Superior temporal gyrus (tissue), 1 donor: ENCODE results near the gene TMEM175.

Source experiments
- DNase-seq: peaks from one replicate; pipeline ENCODE4 v3.0.0-alpha.2; 2016; ENCODE audit errors: extremely low spot score

The TMEM175 gene

GRCh38 chr4:899556-899906 is 32.7 kb upstream of the TMEM175 start:
- no peak for DNase-seq

GRCh38 chr4:900073-900472 is 32.2 kb upstream of the TMEM175 start:
- no peak for DNase-seq

GRCh38 chr4:900721-901120 is 31.5 kb upstream of the TMEM175 start:
- DNase-seq = no peak

GRCh38 chr4:901192-901910 is 30.9 kb upstream of the TMEM175 start:
- DNase-seq = no peak

- DNase-seq = no peak
Observed at GRCh38 chr4:903066-904046, 28.9 kb upstream of the TMEM175 start.

- no peak for DNase-seq
Observed at GRCh38 chr4:905485-906338, 26.5 kb upstream of the TMEM175 start.

- no peak for DNase-seq
Observed at GRCh38 chr4:906339-907102, 25.7 kb upstream of the TMEM175 start.

GRCh38 chr4:907103-907400 is 25.2 kb upstream of the TMEM175 start:
- no peak for DNase-seq

GRCh38 chr4:907691-908425 is 24.4 kb upstream of the TMEM175 start:
- no peak for DNase-seq

- DNase-seq = no peak
Observed at GRCh38 chr4:909131-909571, 23.1 kb upstream of the TMEM175 start.

- no peak for DNase-seq
Observed at GRCh38 chr4:909821-910220, 22.4 kb upstream of the TMEM175 start.

- no peak for DNase-seq
Observed at GRCh38 chr4:910366-911091, 21.7 kb upstream of the TMEM175 start.

GRCh38 chr4:911221-911751 is 21.0 kb upstream of the TMEM175 start:
- no peak for DNase-seq

GRCh38 chr4:911871-912490 is 20.3 kb upstream of the TMEM175 start:
- DNase-seq = no peak

- no peak for DNase-seq
Observed at GRCh38 chr4:912548-913279, 19.5 kb upstream of the TMEM175 start.

GRCh38 chr4:913280-913618 is 19.0 kb upstream of the TMEM175 start:
- no peak for DNase-seq

GRCh38 chr4:914531-914930 is 17.7 kb upstream of the TMEM175 start:
- no peak for DNase-seq

- DNase-seq = no peak
Observed at GRCh38 chr4:915041-915474, 17.2 kb upstream of the TMEM175 start.

GRCh38 chr4:915595-915994 is 16.7 kb upstream of the TMEM175 start:
- DNase-seq = no peak
